Neural crest cell (in vitro differentiated cells): ENCODE data around the gene JAM3. TPM values are rescaled to one million over a fixed set of nuclear protein-coding genes. Genes with fewer than 3 reads are reported as not detected.

Experiments used
- DNase-seq: peaks from one replicate; pipeline ENCODE4 v3.0.0; 2021; ENCODE audit warnings: low read depth, mixed read lengths, low spot score
- H3K27ac Mint-ChIP-seq: one replicate; pipeline ENCODE4 v1.8.0; 2021; ENCODE audit warnings: mild to moderate bottlenecking, mixed read lengths; ENCODE audit not compliant: unreplicated experiment
- H3K27me3 Mint-ChIP-seq: 2 replicates; pipeline ENCODE4 v1.8.0; 2021; ENCODE audit warnings: low read depth, mild to moderate bottlenecking, mixed read lengths
- H3K36me3 Mint-ChIP-seq: 2 replicates; pipeline ENCODE4 v1.8.0; 2021; ENCODE audit warnings: low read depth, mild to moderate bottlenecking, mixed read lengths
- H3K4me1 Mint-ChIP-seq: 2 replicates; pipeline ENCODE4 v1.8.0; 2021; ENCODE audit warnings: mixed read lengths
- H3K4me3 Mint-ChIP-seq: one replicate; pipeline ENCODE4 v1.8.0; 2021; ENCODE audit warnings: mild to moderate bottlenecking, mixed read lengths
- H3K9me3 Mint-ChIP-seq: 2 replicates; pipeline ENCODE4 v1.8.0; 2021; ENCODE audit warnings: mixed read lengths
- total RNA-seq: library from RNA; stranded (reverse); gene quantifications from 2 replicates; pipeline ENCODE4 v1.2.1, GENCODE V29; 2021
- TF ChIP-seq, protein P1 (sequence below): fragments of 200-600 bp; sonication (generic); conservative IDR thresholded peaks from 2 replicates; pipeline ENCODE4 v1.5.0; 2021; ENCODE audit warnings: antibody characterized with exemption, mild to moderate bottlenecking

Gene JAM3
- total RNA-seq, 1 donor from 2014 or later: 98.6 TPM

DNA sequence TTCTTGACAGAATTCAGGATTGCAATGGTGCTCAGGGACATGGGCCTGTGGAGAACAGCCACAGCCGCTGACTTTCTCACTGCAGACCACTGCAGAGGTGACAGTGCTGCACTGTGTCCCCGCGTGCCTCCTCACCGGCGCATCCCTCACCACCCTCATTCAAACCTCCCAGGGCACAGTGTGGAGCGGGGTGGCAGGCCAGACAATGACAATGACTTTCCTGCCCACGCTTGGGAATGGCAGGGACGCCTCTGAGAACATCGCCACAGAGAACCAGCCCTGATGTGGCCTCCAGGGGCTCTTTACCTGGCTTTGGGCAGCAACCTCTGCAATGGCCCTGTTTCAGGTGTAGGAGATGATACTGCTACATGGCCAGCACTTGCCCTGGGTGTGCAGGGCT, 89.2 kb downstream of the JAM3 start:
- Mint-ChIP-seq H3K27me3 (peaks cover 6% of the 10 kb centered on the region), H3K27ac (no peak overlapping the region), H3K4me3 (no peak overlapping the region), H3K36me3 (peaks cover 63% of the 10 kb centered on the region), H3K4me1 (no peaks in the 10 kb centered on the region), H3K9me3 (peaks cover 8% of the 10 kb centered on the region)
- TF ChIP-seq, protein P1, sequence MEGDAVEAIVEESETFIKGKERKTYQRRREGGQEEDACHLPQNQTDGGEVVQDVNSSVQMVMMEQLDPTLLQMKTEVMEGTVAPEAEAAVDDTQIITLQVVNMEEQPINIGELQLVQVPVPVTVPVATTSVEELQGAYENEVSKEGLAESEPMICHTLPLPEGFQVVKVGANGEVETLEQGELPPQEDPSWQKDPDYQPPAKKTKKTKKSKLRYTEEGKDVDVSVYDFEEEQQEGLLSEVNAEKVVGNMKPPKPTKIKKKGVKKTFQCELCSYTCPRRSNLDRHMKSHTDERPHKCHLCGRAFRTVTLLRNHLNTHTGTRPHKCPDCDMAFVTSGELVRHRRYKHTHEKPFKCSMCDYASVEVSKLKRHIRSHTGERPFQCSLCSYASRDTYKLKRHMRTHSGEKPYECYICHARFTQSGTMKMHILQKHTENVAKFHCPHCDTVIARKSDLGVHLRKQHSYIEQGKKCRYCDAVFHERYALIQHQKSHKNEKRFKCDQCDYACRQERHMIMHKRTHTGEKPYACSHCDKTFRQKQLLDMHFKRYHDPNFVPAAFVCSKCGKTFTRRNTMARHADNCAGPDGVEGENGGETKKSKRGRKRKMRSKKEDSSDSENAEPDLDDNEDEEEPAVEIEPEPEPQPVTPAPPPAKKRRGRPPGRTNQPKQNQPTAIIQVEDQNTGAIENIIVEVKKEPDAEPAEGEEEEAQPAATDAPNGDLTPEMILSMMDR: no peak
- DNase-seq: no peak

DNA sequence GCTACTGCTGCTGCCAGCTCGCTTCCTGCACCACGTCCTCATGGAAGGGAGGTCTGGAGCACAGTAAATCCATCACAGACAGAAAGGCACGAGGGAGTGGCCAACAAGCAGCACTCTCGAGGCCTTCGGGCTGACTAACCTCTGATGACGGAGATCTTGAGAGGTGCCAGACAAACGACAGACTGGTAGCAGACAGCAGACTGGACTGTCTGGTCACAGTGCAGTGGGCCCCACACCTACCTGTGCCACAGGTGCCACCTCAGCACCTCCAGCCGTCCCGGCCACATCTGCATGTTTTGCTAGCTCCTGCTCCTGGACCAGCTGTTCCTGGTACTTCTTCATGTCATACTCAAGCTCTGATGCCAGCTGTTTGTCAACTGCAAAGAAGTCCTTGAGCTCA, 90.8 kb downstream of the JAM3 start:
- H3K4me1 Mint-ChIP-seq: peaks cover 2% of the 10 kb centered on the region
- peaks cover 18% of the 10 kb centered on the region for H3K9me3 Mint-ChIP-seq
- H3K36me3 Mint-ChIP-seq: peaks cover 72% of the 10 kb centered on the region
- TF ChIP-seq, protein P1: no peak
- no peak overlapping the region for H3K4me3 Mint-ChIP-seq
- DNase-seq: no peak
- H3K27me3 Mint-ChIP-seq: peaks cover 14% of the 10 kb centered on the region
- no peak overlapping the region for H3K27ac Mint-ChIP-seq

- TF ChIP-seq, protein P1: no peak
- peaks cover 4% of the 10 kb centered on the region for H3K4me1 Mint-ChIP-seq
- peaks cover 26% of the 10 kb centered on the region for H3K9me3 Mint-ChIP-seq
- H3K27me3 Mint-ChIP-seq: peaks cover 18% of the 10 kb centered on the region
- DNase-seq: no peak
- peak overlapping the region; percentile 83 for H3K27ac Mint-ChIP-seq
- H3K36me3 Mint-ChIP-seq: peaks cover 88% of the 10 kb centered on the region
- H3K4me3 Mint-ChIP-seq: peak overlapping the region; percentile 82
These were observed 95.9 kb downstream of the JAM3 start for GRCh38 chr11:134164490-134165370.

DNA sequence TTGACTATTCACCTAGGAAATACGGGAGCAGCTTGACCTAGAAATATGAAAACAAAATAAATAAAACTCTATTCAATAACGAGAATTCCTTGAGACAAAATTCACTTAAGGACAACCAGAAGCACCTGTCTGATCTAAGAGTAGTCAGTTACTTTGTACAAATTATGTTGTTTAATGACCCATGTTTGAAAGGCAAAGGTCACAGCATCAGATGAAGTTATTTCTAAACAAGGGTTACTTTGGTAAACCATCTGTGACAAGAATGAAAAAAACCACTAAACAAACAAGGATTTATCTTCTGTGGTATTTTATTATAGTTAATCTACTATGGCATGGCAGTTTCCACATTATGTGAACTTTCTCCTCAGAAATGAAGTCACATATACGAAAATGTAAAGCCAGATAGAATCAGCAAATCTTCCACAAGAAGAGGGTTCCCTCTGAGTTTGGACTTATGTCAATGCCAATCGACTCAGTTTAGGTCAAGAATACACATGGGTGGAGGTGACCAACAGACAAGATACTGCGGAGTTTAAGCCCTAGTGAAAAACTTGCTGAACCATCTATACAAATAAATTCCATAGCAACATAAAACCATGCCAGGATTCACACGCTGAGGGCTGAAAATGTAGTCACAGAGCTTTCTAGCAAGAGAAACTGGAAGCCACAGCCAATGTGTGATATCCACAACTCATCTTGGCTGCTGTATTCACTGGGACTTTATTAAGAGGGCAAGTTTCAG, 101.5 kb downstream of the JAM3 start:
- TF ChIP-seq, protein P1: no peak
- no peak overlapping the region for H3K27ac Mint-ChIP-seq
- no peaks in the 10 kb centered on the region for H3K4me1 Mint-ChIP-seq
- H3K36me3 Mint-ChIP-seq: peaks cover 60% of the 10 kb centered on the region
- peaks cover 5% of the 10 kb centered on the region for H3K9me3 Mint-ChIP-seq
- H3K4me3 Mint-ChIP-seq: no peak overlapping the region
- no peak for DNase-seq
- H3K27me3 Mint-ChIP-seq: no peaks in the 10 kb centered on the region

DNA sequence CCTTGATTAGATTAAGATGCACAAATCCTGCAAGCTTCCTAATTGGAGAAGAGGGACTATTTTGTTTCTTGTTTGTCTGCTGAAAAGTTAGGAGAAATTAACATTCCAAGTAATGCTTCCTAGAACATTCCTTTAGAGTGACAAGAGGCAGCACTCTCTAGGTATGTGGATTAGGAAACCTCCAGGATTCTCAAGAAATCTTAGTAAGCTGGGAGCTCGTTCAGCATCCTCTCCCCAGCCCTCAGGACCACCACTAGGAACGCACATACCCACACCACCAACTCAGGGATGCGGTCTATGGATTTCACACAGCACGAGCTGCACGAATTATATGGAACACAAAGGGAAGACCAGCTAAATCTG, 102.0 kb downstream of the JAM3 start:
- Mint-ChIP-seq H3K27ac (no peak overlapping the region), H3K27me3 (no peaks in the 10 kb centered on the region), H3K36me3 (peaks cover 61% of the 10 kb centered on the region), H3K9me3 (peaks cover 5% of the 10 kb centered on the region), H3K4me1 (no peaks in the 10 kb centered on the region), H3K4me3 (no peak overlapping the region)
- TF ChIP-seq, protein P1: no peak
- DNase-seq: no peak
